CD8-positive, alpha-beta memory T cell (primary cell): ENCODE data around the gene CDK14. TPM values are rescaled to one million over a fixed set of nuclear protein-coding genes. Genes with fewer than 3 reads are reported as not detected.

Source experiments
- CTCF ChIA-PET: fragments of 350-600 bp; sonication (Branson Sonifier 250); formaldehyde crosslinking; loops from one replicate; lab custom pipeline; 2021; ENCODE audit warnings: antibody characterized with exemption; lab: Charles Lee
- POLR2A ChIA-PET: fragments of 350-600 bp; sonication (Branson Sonifier 250); formaldehyde crosslinking; loops from one replicate; lab custom pipeline; 2021; ENCODE audit warnings: antibody characterized with exemption; lab: Charles Lee
- DNase-seq, 5 donors: peaks; one replicate each; pipeline versions ENCODE4 v3.0.0 to v3.0.0-alpha.2; 2020 to 2022; ENCODE audit warnings: mixed read lengths in 1 of 5
- H3K27ac ChIP-seq: one replicate; pipeline ENCODE4 v1.7.0; 2013; ENCODE audit warnings: low read depth, mild to moderate bottlenecking, low read length, moderate library complexity
- H3K27me3 ChIP-seq: 2 replicates; pipeline ENCODE4 v1.7.0; 2013; ENCODE audit warnings: low read length, mild to moderate bottlenecking; ENCODE audit not compliant: insufficient read depth, poor library complexity, severe bottlenecking
- H3K36me3 ChIP-seq: 2 replicates; pipeline ENCODE4 v1.7.0; 2013; ENCODE audit warnings: mild to moderate bottlenecking, low read length, moderate library complexity; ENCODE audit not compliant: insufficient read depth
- H3K4me1 ChIP-seq: 2 replicates; pipeline ENCODE4 v1.7.0; 2013; ENCODE audit warnings: mild to moderate bottlenecking, low read length, moderate library complexity; ENCODE audit not compliant: insufficient read depth
- H3K4me3 ChIP-seq: 2 replicates; pipeline ENCODE4 v1.7.0; 2013; ENCODE audit warnings: mild to moderate bottlenecking, low read length
- H3K9me3 ChIP-seq: 2 replicates; pipeline ENCODE4 v1.7.0; 2013; ENCODE audit warnings: mild to moderate bottlenecking, low read length
- H3K27ac Mint-ChIP-seq, 8 donors: one replicate each; pipeline ENCODE4 v1.8.0; 2020 to 2021; ENCODE audit warnings: mixed read lengths in 8 of 8, mild to moderate bottlenecking in 6 of 8, inconsistent platforms in 3 of 8, moderate library complexity in 3 of 8
- H3K27me3 Mint-ChIP-seq, 2 donors: one replicate each; pipeline ENCODE4 v1.8.0; 2020 to 2021; ENCODE audit warnings: mixed read lengths in 2 of 2, mild to moderate bottlenecking in 1 of 2, moderate library complexity in 1 of 2
- H3K36me3 Mint-ChIP-seq, 3 donors: one replicate each; pipeline ENCODE4 v1.8.0; 2020 to 2021; ENCODE audit warnings: mixed read lengths in 3 of 3, inconsistent platforms in 1 of 3, mild to moderate bottlenecking in 1 of 3
- H3K4me1 Mint-ChIP-seq, 3 donors: one replicate each; pipeline ENCODE4 v1.8.0; 2020 to 2021; ENCODE audit warnings: mixed read lengths in 3 of 3, inconsistent platforms in 1 of 3, mild to moderate bottlenecking in 1 of 3
- H3K4me3 Mint-ChIP-seq, 7 donors: one replicate each; pipeline ENCODE4 v1.8.0; 2020 to 2021; ENCODE audit warnings: mixed read lengths in 7 of 7, mild to moderate bottlenecking in 6 of 7, moderate library complexity in 4 of 7, inconsistent platforms in 2 of 7
- H3K9me3 Mint-ChIP-seq, 5 donors: one replicate each; pipeline ENCODE4 v1.8.0; 2020 to 2022; ENCODE audit warnings: mixed read lengths in 5 of 5, mild to moderate bottlenecking in 3 of 5, moderate library complexity in 2 of 5, inconsistent platforms in 1 of 5
- polyA plus RNA-seq: library from polyadenylated mRNA; unstranded; fragments of 300-500 nt; fragmentation: Illumina TruSeq; gene quantifications from one replicate; pipeline ENCODE4 v1.2.3, GENCODE V29; 2021
- total RNA-seq, 2 experiments: library from RNA; stranded (reverse); gene quantifications; one replicate each; pipeline ENCODE4 v1.2.3, GENCODE V29; 2021

Gene CDK14
- total and polyA plus RNA-seq, 3 experiments from 2014 or later: 0.05 to 0.20 TPM; not detected in 1

- H3K36me3 ChIP-seq: no peaks in the 10 kb centered on the region
- Mint-ChIP-seq H3K36me3 (no peaks in the 10 kb centered on the region), H3K4me1 (no peaks in the 10 kb centered on the region), H3K9me3 (peaks cover 2 to 7% (median 4%) of the 10 kb centered on the region in 5 donors), H3K4me3 (no peak overlapping the region), H3K27me3 (no peaks in the 10 kb centered on the region), H3K27ac (no peak overlapping the region)
- H3K27ac ChIP-seq: no peak overlapping the region
- H3K4me1 ChIP-seq: no peaks in the 10 kb centered on the region
- H3K4me3 ChIP-seq: no peak overlapping the region
- no peak for DNase-seq
- CTCF ChIA-PET: no interaction called here
- H3K9me3 ChIP-seq: no peaks in the 10 kb centered on the region
- POLR2A ChIA-PET: no interaction called here
- H3K27me3 ChIP-seq: no peaks in the 10 kb centered on the region
Measured at GRCh38 chr7:90877201-90877600, 281.1 kb downstream of the CDK14 start.

- H3K9me3 Mint-ChIP-seq: peaks cover 2 to 7% (median 3%) of the 10 kb centered on the region in 5 donors
- H3K36me3 ChIP-seq: no peaks in the 10 kb centered on the region
- no peak overlapping the region for H3K27ac Mint-ChIP-seq
- H3K27me3 ChIP-seq: no peaks in the 10 kb centered on the region
- H3K4me1 Mint-ChIP-seq: no peaks in the 10 kb centered on the region
- H3K4me3 Mint-ChIP-seq: no peak overlapping the region
- no peaks in the 10 kb centered on the region for H3K27me3 Mint-ChIP-seq
- DNase-seq: no peak
- no peak overlapping the region for H3K4me3 ChIP-seq
- no peaks in the 10 kb centered on the region for H3K9me3 ChIP-seq
- H3K36me3 Mint-ChIP-seq: no peaks in the 10 kb centered on the region
- ChIA-PET CTCF (no interaction called here), POLR2A (no interaction called here)
- H3K4me1 ChIP-seq: no peaks in the 10 kb centered on the region
- no peak overlapping the region for H3K27ac ChIP-seq
Measured at GRCh38 chr7:90879924-90880323, 283.8 kb downstream of the CDK14 start.

- CTCF ChIA-PET: no interaction called here
- Mint-ChIP-seq H3K27me3 (peaks cover 0 to 1% of the 10 kb centered on the region in 2 donors), H3K4me3 (no peak overlapping the region)
Measured at GRCh38 chr7:90886416-90886815, 290.3 kb downstream of the CDK14 start.

GRCh38 chr7:90889210-90889609 lies 293.1 kb downstream of the CDK14 start:
- no peak overlapping the region for H3K4me3 ChIP-seq
- no peak overlapping the region for H3K27ac ChIP-seq
- peaks cover 0 to 1% of the 10 kb centered on the region in 2 donors for H3K27me3 Mint-ChIP-seq
- no peaks in the 10 kb centered on the region for H3K36me3 ChIP-seq
- ChIA-PET POLR2A (no interaction called here), CTCF (no interaction called here)
- no peak for DNase-seq
- no peak overlapping the region for H3K4me3 Mint-ChIP-seq
- no peaks in the 10 kb centered on the region for H3K27me3 ChIP-seq
- H3K4me1 Mint-ChIP-seq: no peaks in the 10 kb centered on the region
- no peaks in the 10 kb centered on the region for H3K9me3 ChIP-seq
- H3K9me3 Mint-ChIP-seq: peaks cover 0 to 6% (median 0%) of the 10 kb centered on the region in 5 donors
- no peaks in the 10 kb centered on the region for H3K36me3 Mint-ChIP-seq
- H3K4me1 ChIP-seq: no peaks in the 10 kb centered on the region
- no peak overlapping the region for H3K27ac Mint-ChIP-seq

More at GRCh38 chr7:90886416-90886815, 290.3 kb downstream of the CDK14 start:
- H3K27ac Mint-ChIP-seq: no peak overlapping the region
- Histone ChIP-seq H3K27me3 (no peaks in the 10 kb centered on the region), H3K36me3 (no peaks in the 10 kb centered on the region), H3K4me3 (no peak overlapping the region), H3K4me1 (no peaks in the 10 kb centered on the region), H3K9me3 (no peaks in the 10 kb centered on the region), H3K27ac (no peak overlapping the region)
- POLR2A ChIA-PET: no interaction called here
- DNase-seq: no peak
- peaks cover 0 to 8% (median 2%) of the 10 kb centered on the region in 5 donors for H3K9me3 Mint-ChIP-seq
- no peaks in the 10 kb centered on the region for H3K36me3 Mint-ChIP-seq
- no peaks in the 10 kb centered on the region for H3K4me1 Mint-ChIP-seq

- Mint-ChIP-seq H3K27ac (no peak overlapping the region), H3K36me3 (no peaks in the 10 kb centered on the region), H3K4me3 (no peak overlapping the region), H3K27me3 (peaks cover 0 to 1% of the 10 kb centered on the region in 2 donors), H3K9me3 (peaks cover 0 to 6% (median 0%) of the 10 kb centered on the region in 5 donors), H3K4me1 (no peaks in the 10 kb centered on the region)
- ChIA-PET CTCF (no interaction called here), POLR2A (no interaction called here)
- Histone ChIP-seq H3K4me1 (no peaks in the 10 kb centered on the region), H3K9me3 (no peaks in the 10 kb centered on the region), H3K4me3 (no peak overlapping the region), H3K27me3 (no peaks in the 10 kb centered on the region), H3K36me3 (no peaks in the 10 kb centered on the region), H3K27ac (no peak overlapping the region)
- no peak for DNase-seq
Measured at GRCh38 chr7:90889644-90890043, 293.5 kb downstream of the CDK14 start.

- Mint-ChIP-seq H3K4me3 (no peak overlapping the region), H3K9me3 (peaks cover 0 to 8% (median 2%) of the 10 kb centered on the region in 5 donors), H3K36me3 (no peaks in the 10 kb centered on the region), H3K27ac (no peak overlapping the region), H3K27me3 (no peaks in the 10 kb centered on the region), H3K4me1 (no peaks in the 10 kb centered on the region)
- no peaks in the 10 kb centered on the region for H3K27me3 ChIP-seq
- H3K36me3 ChIP-seq: no peaks in the 10 kb centered on the region
- H3K9me3 ChIP-seq: no peaks in the 10 kb centered on the region
- CTCF ChIA-PET: no interaction called here
- POLR2A ChIA-PET: no interaction called here
- H3K4me1 ChIP-seq: no peaks in the 10 kb centered on the region
- no peak overlapping the region for H3K4me3 ChIP-seq
- no peak overlapping the region for H3K27ac ChIP-seq
- no peak for DNase-seq
Measured at GRCh38 chr7:90891529-90891928, 295.4 kb downstream of the CDK14 start.

- H3K36me3 Mint-ChIP-seq: no peaks in the 10 kb centered on the region
- H3K9me3 Mint-ChIP-seq: peaks cover 0 to 8% (median 2%) of the 10 kb centered on the region in 5 donors
- CTCF ChIA-PET: no interaction called here
Measured at GRCh38 chr7:90892213-90892612, 296.1 kb downstream of the CDK14 start.

GRCh38 chr7:90894122-90894521 lies 298.0 kb downstream of the CDK14 start:
- Histone ChIP-seq H3K27ac (no peak overlapping the region), H3K4me3 (no peak overlapping the region), H3K9me3 (no peaks in the 10 kb centered on the region), H3K27me3 (no peaks in the 10 kb centered on the region), H3K4me1 (no peaks in the 10 kb centered on the region), H3K36me3 (no peaks in the 10 kb centered on the region)
- no peak for DNase-seq
- H3K27me3 Mint-ChIP-seq: no peaks in the 10 kb centered on the region
- ChIA-PET CTCF (no interaction called here), POLR2A (no interaction called here)
- H3K4me3 Mint-ChIP-seq: no peak overlapping the region
- H3K27ac Mint-ChIP-seq: no peak overlapping the region
- peaks cover 0 to 5% (median 2%) of the 10 kb centered on the region in 5 donors for H3K9me3 Mint-ChIP-seq
- no peaks in the 10 kb centered on the region for H3K4me1 Mint-ChIP-seq
- H3K36me3 Mint-ChIP-seq: no peaks in the 10 kb centered on the region

More at GRCh38 chr7:90892213-90892612, 296.1 kb downstream of the CDK14 start:
- Histone ChIP-seq H3K9me3 (no peaks in the 10 kb centered on the region), H3K27ac (no peak overlapping the region), H3K36me3 (no peaks in the 10 kb centered on the region), H3K4me3 (no peak overlapping the region), H3K27me3 (no peaks in the 10 kb centered on the region), H3K4me1 (no peaks in the 10 kb centered on the region)
- Mint-ChIP-seq H3K27ac (no peak overlapping the region), H3K27me3 (no peaks in the 10 kb centered on the region), H3K4me3 (no peak overlapping the region), H3K4me1 (no peaks in the 10 kb centered on the region)
- no peak for DNase-seq
- POLR2A ChIA-PET: no interaction called here

GRCh38 chr7:90896458-90896857 lies 300.3 kb downstream of the CDK14 start:
- H3K27me3 Mint-ChIP-seq: no peaks in the 10 kb centered on the region

More at GRCh38 chr7:90896458-90896857, 300.3 kb downstream of the CDK14 start:
- Histone ChIP-seq H3K36me3 (no peaks in the 10 kb centered on the region), H3K27ac (no peak overlapping the region), H3K27me3 (no peaks in the 10 kb centered on the region), H3K4me3 (no peak overlapping the region), H3K9me3 (no peaks in the 10 kb centered on the region), H3K4me1 (no peaks in the 10 kb centered on the region)
- ChIA-PET POLR2A (no interaction called here), CTCF (no interaction called here)
- H3K9me3 Mint-ChIP-seq: peaks cover 0 to 9% (median 2%) of the 10 kb centered on the region in 5 donors
- no peak for DNase-seq
- H3K4me1 Mint-ChIP-seq: no peaks in the 10 kb centered on the region
- no peaks in the 10 kb centered on the region for H3K36me3 Mint-ChIP-seq
- no peak overlapping the region for H3K27ac Mint-ChIP-seq
- H3K4me3 Mint-ChIP-seq: no peak overlapping the region
